NT2/D1 (cell line): ENCODE results near the gene NPHP3.

Source experiments
- SUZ12 ChIP-seq: IDR thresholded peaks from 2 replicates; pipeline ENCODE4 v1.6.1; 2011; ENCODE audit not compliant: insufficient read length, insufficient read depth; ENCODE audit errors: extremely low read depth
- YY1 ChIP-seq: IDR thresholded peaks from 2 replicates; pipeline ENCODE4 v1.6.1; 2011; ENCODE audit not compliant: insufficient read length, insufficient read depth
- ZNF274 ChIP-seq: IDR thresholded peaks from 2 replicates; pipeline ENCODE4 v1.6.1; 2011; ENCODE audit warnings: mild to moderate bottlenecking, low read depth, low read length

- TF ChIP-seq YY1: no peak
- no peak for TF ChIP-seq ZNF274
- TF ChIP-seq SUZ12: no peak
Measured at GRCh38 chr3:132645058-132645457, 77.2 kb downstream of the NPHP3 start.
